IPS-11a (cell line): Measurements from ENCODE around the gene ELMO3.

Source experiments
- H3K4me3 ChIP-seq: one replicate; pipeline ENCODE4 v1.5.1; 2013; ENCODE audit warnings: low read depth, low read length, control low read depth

Gene ELMO3

GRCh38 chr16:67199011-67199807 lies at the start of gene ELMO3:
Gene ELMO3, plus strand, starts transcription at chr16:67199131. Its CDS starts 196 bp downstream, at chr16:67199327.
- H3K4me3 ChIP-seq, result peak within 1 kb of the TSS; percentile 60

GRCh38 chr16:67149276-67150046 lies 49.5 kb upstream of the ELMO3 start:
- H3K4me3 ChIP-seq, result peak overlapping the region; percentile 54

GRCh38 chr16:67150047-67150832 lies 48.7 kb upstream of the ELMO3 start:
- peak overlapping the region; percentile 54 for H3K4me3 ChIP-seq

GRCh38 chr16:67150833-67151396 lies 48.0 kb upstream of the ELMO3 start, which contains the start of gene B3GNT9:
Gene B3GNT9, minus strand, starts transcription at chr16:67150998. Its CDS starts 513 bp downstream, at chr16:67150485.
- peak within 1 kb of the TSS; percentile 54 for H3K4me3 ChIP-seq

- H3K4me3 ChIP-seq, result no peak overlapping the region
Observed at GRCh38 chr16:67151431-67152097, 47.4 kb upstream of the ELMO3 start.

GRCh38 chr16:67154578-67155294 lies 44.2 kb upstream of the ELMO3 start:
- no peak overlapping the region for H3K4me3 ChIP-seq

- no peak overlapping the region for H3K4me3 ChIP-seq
Observed at GRCh38 chr16:67155295-67156142, 43.4 kb upstream of the ELMO3 start.

- no peak overlapping the region for H3K4me3 ChIP-seq
Observed at GRCh38 chr16:67156143-67156844, 42.6 kb upstream of the ELMO3 start.

- no peak overlapping the region for H3K4me3 ChIP-seq
Observed at GRCh38 chr16:67157106-67157748, 41.7 kb upstream of the ELMO3 start.

GRCh38 chr16:67157892-67158635 lies 40.9 kb upstream of the ELMO3 start:
- no peak overlapping the region for H3K4me3 ChIP-seq

- H3K4me3 ChIP-seq, result peak overlapping the region; percentile 36
Observed at GRCh38 chr16:67158637-67159600, 40.0 kb upstream of the ELMO3 start.

GRCh38 chr16:67161595-67162058 lies 37.3 kb upstream of the ELMO3 start:
- H3K4me3 ChIP-seq, result no peak overlapping the region

- H3K4me3 ChIP-seq, result no peak overlapping the region
Observed at GRCh38 chr16:67162506-67163163, 36.3 kb upstream of the ELMO3 start.

GRCh38 chr16:67163164-67163998 lies 35.5 kb upstream of the ELMO3 start:
- no peak overlapping the region for H3K4me3 ChIP-seq
